Measurements from ENCODE around the gene CAVIN1.
"Not testable (repeated sequence)": the region's sequence is repeated elsewhere in the genome, so short reads cannot be mapped to it uniquely, and the experiment has no call there.

Gene CAVIN1

DNA sequence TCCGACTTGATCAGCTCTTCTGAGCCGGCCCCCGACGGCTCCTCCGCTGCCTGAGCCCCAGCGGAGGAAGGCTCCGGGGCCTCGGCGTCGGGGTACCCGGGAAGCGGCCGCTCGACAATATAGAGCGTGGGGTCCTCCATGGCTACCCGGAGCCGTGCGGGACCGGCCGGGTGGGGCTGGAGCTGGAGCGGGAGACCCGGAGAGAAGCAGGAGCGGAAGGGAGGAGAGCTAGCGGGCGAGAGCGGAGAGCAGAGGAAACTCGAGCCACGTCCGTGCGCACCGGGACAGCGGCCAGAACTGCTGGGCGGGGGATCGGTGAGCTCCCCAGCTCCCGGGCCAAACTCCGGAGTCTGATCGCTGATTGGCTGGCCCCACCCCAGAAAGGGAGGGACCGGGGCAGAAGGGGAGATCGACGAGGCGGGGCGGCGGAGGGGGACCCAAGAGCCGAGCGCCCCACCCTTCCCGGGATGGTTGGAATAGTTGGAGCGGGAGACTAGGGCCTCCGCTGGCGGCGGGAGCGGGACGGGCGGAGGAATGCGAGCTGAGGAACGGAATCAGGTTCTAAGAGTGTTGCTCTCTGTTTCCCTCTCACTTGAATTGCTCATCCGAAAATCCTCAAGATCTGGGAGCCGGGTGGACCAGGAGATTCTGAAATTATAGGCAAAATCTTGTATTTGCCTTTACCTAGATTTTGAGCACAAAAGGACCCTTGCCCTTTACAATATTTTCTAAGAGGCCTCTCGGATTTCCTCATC is at the start of gene CAVIN1:
Gene CAVIN1 (minus strand): TSS at position 299 of the 755 bp plus-strand sequence. CDS start 159 bp downstream, at position 140.
- DNase-seq: peak; percentile 97

GRCh38 chr17:42467889-42468288 is 44.8 kb upstream of the CAVIN1 start:
- no peak for DNase-seq

GRCh38 chr17:42463976-42464400 is 40.9 kb upstream of the CAVIN1 start:
- no peak for DNase-seq

DNA sequence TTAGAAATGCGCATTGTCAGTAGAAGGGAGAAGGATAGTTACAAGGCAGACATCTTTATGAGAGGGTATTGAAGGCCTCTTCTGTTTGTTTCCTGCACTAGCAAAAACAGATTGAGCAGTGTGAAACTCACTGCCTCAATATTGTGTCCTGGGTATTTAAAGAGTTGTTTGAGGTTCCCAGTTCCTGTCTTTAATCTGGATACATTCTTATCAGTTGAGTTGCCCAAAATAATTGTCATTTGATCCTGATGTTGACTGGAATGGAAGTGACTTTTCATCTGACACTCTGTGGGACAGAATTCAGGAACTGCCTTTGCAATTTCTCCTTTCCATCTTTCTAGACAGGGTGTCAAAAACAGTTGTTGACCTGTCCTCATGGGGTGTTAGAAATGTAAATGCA is 37.3 kb upstream of the CAVIN1 start:
- no peak for DNase-seq

- DNase-seq: no peak
Measured at GRCh38 chr17:42459801-42460281, 36.8 kb upstream of the CAVIN1 start.

DNA sequence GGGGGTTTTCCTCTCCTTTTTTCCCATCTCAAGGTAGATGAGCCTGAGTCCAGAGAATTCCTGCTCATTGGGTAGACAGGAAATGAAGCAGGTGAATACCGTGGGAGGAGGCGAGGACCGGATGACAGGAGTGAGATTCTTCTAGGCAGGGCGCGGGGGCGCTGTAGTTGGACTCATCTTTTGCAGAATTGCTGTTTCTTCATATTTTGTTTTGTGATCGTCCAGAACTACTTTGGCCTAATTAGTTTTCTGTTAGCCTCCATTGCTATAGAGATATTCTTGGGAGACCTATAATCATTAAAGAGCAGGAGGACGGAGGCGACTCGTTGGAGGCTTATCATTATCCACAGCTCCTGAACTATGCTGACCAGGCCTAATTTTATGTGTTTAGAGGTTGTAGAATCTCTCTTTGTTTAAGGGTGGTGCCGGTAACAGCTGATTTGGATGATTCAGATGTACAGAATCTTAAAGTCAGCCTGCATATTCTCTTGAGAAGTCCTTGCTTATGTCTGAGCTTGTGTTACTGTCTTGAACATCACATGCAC is 36.3 kb upstream of the CAVIN1 start:
- DNase-seq: peak; percentile 72

GRCh38 chr17:42458497-42459255 is 35.6 kb upstream of the CAVIN1 start, which contains the start of gene ATP6V0A1:
Gene ATP6V0A1, plus strand, starts transcription at chr17:42458878. Its CDS starts 2,017 bp downstream, at chr17:42460895.
- DNase-seq: peak; percentile 98

DNA sequence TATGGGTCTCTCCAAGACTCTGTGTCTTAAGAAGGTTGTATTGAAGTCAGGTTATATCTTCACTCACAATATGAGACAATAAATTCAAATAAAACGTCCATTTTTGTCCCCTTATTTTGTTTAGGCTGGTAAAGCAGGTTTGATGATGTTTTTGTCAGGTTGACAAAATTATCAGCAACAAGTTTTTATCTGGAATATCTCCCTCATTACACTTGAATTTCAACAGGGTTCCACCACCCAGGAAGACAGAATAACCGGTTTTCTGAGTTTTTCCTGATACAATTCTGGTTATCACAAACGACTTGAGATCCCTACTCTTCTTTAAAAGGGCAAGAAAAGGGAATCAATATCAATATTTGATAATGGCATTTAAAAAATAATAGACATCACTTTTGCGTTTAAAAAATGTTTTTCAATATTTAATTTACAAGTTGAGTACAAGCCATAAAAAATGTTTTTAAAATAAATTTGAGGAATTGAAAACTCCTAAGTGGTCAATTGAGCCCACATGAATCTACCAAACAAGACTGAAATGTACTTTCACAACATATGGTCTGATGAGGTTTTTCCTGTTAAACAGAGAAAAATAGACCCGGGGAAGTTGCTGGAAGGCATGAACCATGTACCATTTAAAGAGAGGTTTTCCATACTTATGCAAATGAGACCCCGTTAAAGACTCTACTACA is 34.2 kb upstream of the CAVIN1 start:
- no peak for DNase-seq

- DNase-seq: no peak
Measured at GRCh38 chr17:42456223-42457106, 33.4 kb upstream of the CAVIN1 start.

- DNase-seq: not testable (repeated sequence)
Measured at GRCh38 chr17:42454987-42455386, 31.9 kb upstream of the CAVIN1 start.

DNA sequence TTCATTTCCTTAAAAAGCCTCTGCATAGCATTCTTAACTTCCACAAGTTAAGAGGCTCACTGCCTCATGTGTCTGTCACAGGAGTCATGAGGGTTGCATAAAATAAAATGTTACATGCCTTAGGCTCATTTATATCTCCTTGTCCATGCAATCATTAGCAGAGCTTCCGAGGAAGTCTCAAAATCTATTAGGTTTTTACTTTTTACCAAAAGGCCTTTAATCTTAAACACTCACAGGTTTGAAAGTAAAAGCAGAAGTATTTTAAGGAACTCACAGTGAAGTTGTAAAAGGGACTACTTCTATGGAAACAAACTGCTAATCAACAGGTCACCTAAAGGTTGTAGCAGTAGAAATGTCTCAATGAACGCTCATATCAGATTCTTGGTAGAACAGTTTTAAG is 30.4 kb upstream of the CAVIN1 start:
- DNase-seq: no peak

DNA sequence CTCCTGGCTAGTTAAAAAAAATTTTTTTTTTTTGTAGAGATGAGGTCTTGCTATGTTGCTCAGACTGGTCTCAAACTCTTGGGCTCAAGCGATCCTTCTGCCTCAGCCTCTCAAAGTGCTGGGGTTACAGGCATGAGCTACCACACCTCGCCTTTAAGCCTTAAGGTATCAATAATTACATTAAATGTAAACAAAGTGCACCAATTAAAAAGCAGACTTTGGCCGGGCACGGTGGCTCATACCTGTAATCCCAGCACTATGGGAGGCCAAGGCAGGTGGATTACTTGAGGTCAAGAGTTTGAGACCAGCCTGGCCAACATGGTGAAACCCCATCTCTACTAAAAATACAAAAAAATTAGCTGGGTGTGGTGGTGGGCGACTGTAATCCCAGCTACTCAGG is 28.2 kb upstream of the CAVIN1 start:
- DNase-seq: not testable (repeated sequence)

- DNase-seq: not testable (repeated sequence)
Measured at GRCh38 chr17:42449838-42450237, 26.8 kb upstream of the CAVIN1 start.

GRCh38 chr17:42449176-42449575 is 26.1 kb upstream of the CAVIN1 start:
- not testable (repeated sequence) for DNase-seq

DNA sequence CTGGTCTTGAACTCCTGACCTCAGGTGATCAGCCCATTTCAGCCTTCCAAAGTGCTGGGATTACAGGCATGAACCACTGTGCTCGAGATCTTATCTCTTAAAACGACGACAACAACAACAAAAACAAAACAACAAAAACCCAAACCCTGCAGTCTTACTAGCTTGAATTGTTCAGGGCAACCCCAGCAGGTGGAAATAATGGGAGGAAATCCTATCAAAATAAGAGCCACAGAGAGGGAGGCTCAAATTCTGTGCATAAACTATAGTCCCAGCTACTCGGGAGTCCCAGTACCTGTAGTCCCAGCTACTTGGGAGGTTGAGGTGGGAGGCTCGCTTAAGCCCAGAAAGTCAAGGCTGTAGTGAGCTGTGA is 19.1 kb upstream of the CAVIN1 start:
- no peak for DNase-seq

DNA sequence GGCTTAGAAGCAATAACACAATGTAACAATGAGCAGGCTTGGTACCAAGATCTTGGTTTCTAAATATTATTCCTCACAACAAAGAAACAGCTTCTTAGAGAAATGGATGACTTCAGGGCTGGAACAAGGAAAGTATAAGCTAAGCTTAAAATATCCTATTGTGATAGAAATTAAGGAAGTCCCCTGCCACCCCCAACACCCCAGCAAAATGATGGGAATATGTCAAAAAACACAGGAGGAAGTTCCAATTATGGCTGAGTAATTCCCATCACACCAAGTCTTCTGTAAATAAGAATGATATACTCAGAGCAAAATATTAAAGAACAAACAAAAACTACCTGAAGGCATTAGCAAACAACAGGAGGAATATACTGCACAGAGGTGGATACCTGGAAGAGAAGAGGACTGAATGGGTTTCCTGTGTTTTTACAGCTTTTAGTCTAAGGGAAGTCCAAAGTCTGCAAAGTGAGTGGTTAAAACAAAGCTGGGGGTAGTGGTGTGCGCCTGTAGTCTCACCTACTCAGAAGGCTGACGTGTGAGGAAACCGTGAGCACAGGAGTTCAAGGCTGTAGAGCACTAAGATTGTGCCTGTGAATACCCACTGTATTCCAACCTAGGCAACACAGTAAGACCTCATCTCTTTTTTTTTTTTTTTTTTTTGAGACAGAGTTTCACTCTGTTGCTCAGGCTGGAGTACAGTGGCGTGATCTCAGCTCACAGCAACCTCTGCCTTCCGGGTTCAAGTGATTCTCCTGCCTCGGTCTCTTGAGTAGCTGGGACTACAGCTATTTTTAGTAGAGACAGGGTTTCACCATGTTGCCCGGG is 18.5 kb upstream of the CAVIN1 start:
- DNase-seq: no peak

- DNase-seq: no peak
Measured at GRCh38 chr17:42438600-42439567, 15.8 kb upstream of the CAVIN1 start.

GRCh38 chr17:42436391-42436790 is 13.3 kb upstream of the CAVIN1 start:
- no peak for DNase-seq

- no peak for DNase-seq
Measured at GRCh38 chr17:42431758-42432161, 8.7 kb upstream of the CAVIN1 start.

Data from islet precursor cell (in vitro differentiated cells).